K562 (cell line): ENCODE measurements around the gene CD164. TPM values are rescaled to one million over a fixed set of nuclear protein-coding genes. Genes with fewer than 3 reads are reported as not detected.

ENCODE experiments used
- ATAC-seq: fragments of 200-7000 bp; cut with Tn5 transposase; 3 replicates; pipeline ENCODE4 v1.9.1; 2020; ENCODE audit warnings: moderate library complexity
- BruUV-seq: library from RNA; stranded (reverse); fragments of 400-500 nt; replicated peaks from 2 replicates; lab custom pipeline; 2021; lab: Mats Ljungman, UMichigan
- CTCF ChIA-PET: fragments of 300-600 bp; formaldehyde crosslinking; extraction: SDS; loops from one replicate; lab custom pipeline; 2021; ENCODE audit warnings: low intra/inter-chr PET ratio; lab: Yijun Ruan, JAX
- POLR2A ChIA-PET: fragments of 300-600, 350-650 bp; sonication (Branson Sonifier 250); formaldehyde crosslinking; extraction: SDS; loops from one replicate; lab custom pipeline; 2021; ENCODE audit warnings: antibody characterized with exemption, inconsistent platforms; lab: Yijun Ruan, JAX
- DNase-seq, 4 experiments: peaks; one replicate each; pipeline versions ENCODE4 v3.0.0 to v3.0.0-alpha.2; 2011 to 2018; ENCODE audit warnings: low spot score in 3 of 4, mixed read lengths in 3 of 4; ENCODE audit errors: extremely low read depth in 1 of 4
- FAIRE-seq: peaks from 2 replicates; lab custom pipeline; 2011; peaks lifted over from hg19 to GRCh38; lab: Jason Lieb, UNC
- H2AFZ ChIP-seq: 2 replicates; pipeline ENCODE4 v1.6.0; 2011; ENCODE audit warnings: low read depth, low read length, control low read depth, inconsistent platforms
- H3K27ac ChIP-seq: fragments of 200-600 bp; 3 replicates; pipeline ENCODE4 v1.8.0; 2011; ENCODE audit warnings: low read depth, mild to moderate bottlenecking, control low read depth, inconsistent platforms, low read length, moderate library complexity, mixed read lengths; ENCODE audit errors: extremely low read depth
- H3K27me3 ChIP-seq, 2 experiments: fragments of 300-600 bp in 1 of 2; 2 replicates in 1 of 2; 3 replicates in 1 of 2; pipeline versions ENCODE4 v1.6.0 to v1.8.0; 2011; ENCODE audit warnings: inconsistent platforms in 2 of 2, low read length in 2 of 2, mild to moderate bottlenecking in 1 of 2, mixed read lengths in 1 of 2, moderate library complexity in 1 of 2; ENCODE audit not compliant: control insufficient read depth in 2 of 2, insufficient read depth in 2 of 2
- H3K36me3 ChIP-seq: fragments of 300-600 bp; 3 replicates; pipeline ENCODE4 v1.8.0; 2011; ENCODE audit warnings: mild to moderate bottlenecking, low read length, inconsistent platforms; ENCODE audit not compliant: control insufficient read depth, insufficient read depth
- H3K4me1 ChIP-seq, 2 experiments: fragments of 200-600 bp in 1 of 2; replicated peaks in 1 of 2; 2 replicates in 1 of 2; 3 replicates in 1 of 2; pipeline versions ENCODE4 v1.5.1 to v1.8.0; 2011; ENCODE audit warnings: inconsistent platforms in 2 of 2, low read length in 2 of 2, mild to moderate bottlenecking in 1 of 2, mixed read lengths in 1 of 2, moderate library complexity in 1 of 2; ENCODE audit not compliant: control insufficient read depth in 2 of 2, insufficient read depth in 2 of 2
- H3K4me2 ChIP-seq: 2 replicates; pipeline ENCODE4 v1.6.1; 2011; ENCODE audit warnings: low read length, control low read depth, inconsistent platforms, mixed read lengths; ENCODE audit not compliant: insufficient read depth
- H3K4me3 ChIP-seq: fragments of 200-600 bp; sonication (generic), shearing (Covaris generic); 2 replicates; pipeline ENCODE4 v1.5.1; 2016; ENCODE audit warnings: control low read depth, inconsistent platforms
- H3K79me2 ChIP-seq: fragments of 200-600 bp; 3 replicates; pipeline ENCODE4 v1.8.0; 2011; ENCODE audit warnings: low read length, inconsistent platforms; ENCODE audit not compliant: control insufficient read depth, insufficient read depth
- H3K9ac ChIP-seq, 2 experiments: 2 replicates each; pipeline versions ENCODE4 v1.6.0 to v1.6.1; 2011; ENCODE audit warnings: low read depth in 2 of 2, low read length in 2 of 2, control low read depth in 1 of 2, inconsistent platforms in 1 of 2, mild to moderate bottlenecking in 1 of 2, mixed read lengths in 1 of 2; ENCODE audit not compliant: insufficient read depth in 1 of 2
- H3K9me1 ChIP-seq: one replicate; pipeline ENCODE4 v1.6.0; 2011; ENCODE audit warnings: inconsistent platforms, mild to moderate bottlenecking, low read length, moderate library complexity; ENCODE audit not compliant: control insufficient read depth, insufficient read depth
- H3K9me3 ChIP-seq: replicated peaks from 2 replicates; pipeline ENCODE4 v1.5.1; 2011; ENCODE audit warnings: low read depth, low read length, inconsistent platforms; ENCODE audit not compliant: control insufficient read depth, insufficient read depth
- H4K20me1 ChIP-seq: replicated peaks from 2 replicates; pipeline ENCODE4 v1.6.1; 2011; ENCODE audit warnings: low read length, inconsistent platforms, mixed read lengths; ENCODE audit not compliant: control insufficient read depth, insufficient read depth
- BCOR ChIP-seq: fragments of 450-650 bp; IDR thresholded peaks from 2 replicates; pipeline ENCODE4 v1.6.1; 2016
- IRF2 ChIP-seq: sonication (generic); formaldehyde crosslinking; IDR thresholded peaks from 2 replicates; pipeline ENCODE4 v1.8.1; 2022; ENCODE audit warnings: mild to moderate bottlenecking, missing genetic modification reagents
- ZBTB5 ChIP-seq: fragments of 450-650 bp; IDR thresholded peaks from 2 replicates; pipeline ENCODE4 v1.6.1; 2017; ENCODE audit warnings: antibody characterized with exemption
- ZNF589 ChIP-seq: fragments of 200-800 bp; sonication (Bioruptor generic); IDR thresholded peaks from 2 replicates; pipeline ENCODE4 v1.6.1; 2016; ENCODE audit warnings: low read depth, missing genetic modification characterization, missing compliant biosample characterization
- WGBS: fragments of 100-300 bp; shearing (Covaris generic); methylation state at CpG from one replicate; pipeline ENCODE4 v1.1.6; 2016; ENCODE audit warnings: low coverage, mixed read lengths; ENCODE audit not compliant: insufficient coverage; ENCODE audit errors: missing lambda C conversion rate; 5-methylcytosine and 5-hydroxymethylcytosine counted together
- in situ Hi-C: fragments of 300-500 bp; cut with MboI; formaldehyde crosslinking; loops from 4 replicates; pipeline ENCODE4 v1.15.0; 2018; ENCODE audit warnings: inconsistent platforms, mixed read lengths
- intact Hi-C: fragments of 100-400 bp; cut with micrococcal nuclease; formaldehyde crosslinking; loops from 2 replicates; pipeline ENCODE4 v1.14.2; 2022
- polyA plus RNA-seq, 8 experiments: library from polyadenylated mRNA; depleted of rRNA in 4 of 8; stranded (reverse) in 5 of 8; unstranded in 3 of 8; fragments of >200 nt; fragmentation: Nextera tagmentation in 2 of 8; fragmentation: Illumina TruSeq in 1 of 8; extraction: Ambion mirVana in 2 of 8; extraction: Trizol in 1 of 8; gene quantifications; 2 replicates each; pipeline versions ENCODE4 v1.2.1 to v1.2.3, GENCODE V29; 2011 to 2014; ENCODE audit warnings: inconsistent platforms in 1 of 8, missing spikeins in 1 of 8
- total RNA-seq, 7 experiments: library from RNA; depleted of rRNA in 6 of 7; stranded (reverse); fragments of >200 nt in 6 of 7; fragmentation: Illumina TruSeq in 2 of 7; extraction: Trizol in 2 of 7; gene quantifications; 2 replicates each; pipeline versions ENCODE4 v1.2.1 to v1.2.3, GENCODE V29; 2011 to 2021; ENCODE audit warnings: low replicate concordance in 1 of 7

Gene CD164
- total and polyA plus RNA-seq, 9 of the 15 experiments (the other 6 are each of a cell fraction or from before 2014, with no cell fraction given): 79.5 to 317 (median 165) TPM

DNA sequence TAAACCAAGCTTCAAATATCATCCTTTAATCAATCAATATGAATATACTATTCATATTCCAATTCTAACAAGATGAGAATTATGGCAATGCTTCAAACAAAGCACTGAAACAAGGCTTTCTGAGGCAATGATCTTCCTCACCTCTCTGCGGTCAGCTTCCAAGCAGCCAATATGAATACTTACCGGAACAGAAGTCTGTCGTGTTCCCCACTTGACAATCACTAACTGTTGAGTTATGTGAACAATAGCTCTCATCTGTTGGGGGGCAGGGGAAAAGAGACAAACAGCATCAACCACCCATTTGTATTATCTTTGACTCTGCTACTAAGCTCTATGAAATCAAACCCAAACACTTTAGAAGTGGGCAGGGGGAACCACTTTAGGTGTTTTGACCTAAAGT is 4.5 kb downstream of the CD164 start:
- Histone ChIP-seq H3K4me2 (no peak overlapping the region), H3K27me3 (no peaks in the 10 kb centered on the region), H3K9me1 (no peaks in the 10 kb centered on the region), H4K20me1 (peaks cover 19% of the 10 kb centered on the region; the same call in 1 of the 2 replicates), H3K27ac (no peak overlapping the region; the same call in 2 of the 3 replicates), H3K79me2 (peaks cover 94% of the 10 kb centered on the region), H3K9me3 (no peaks in the 10 kb centered on the region), H3K4me3 (no peak overlapping the region), H3K4me1 (peaks cover 4 to 18% of the 10 kb centered on the region in 2 experiments; a peak in 3 of 5 replicates)
- 91% methylated on average over 3 of the region's 3 CpGs for WGBS
- POLR2A ChIA-PET: interaction anchor here (0.7 to 2.3 kb wide), 5 partner anchors 15 to 100 kb away, joined by 3 to 9 read pairs (median 4); no protein-coding TSS in a partner anchor
- in situ Hi-C loops: no loop called here
- DNase-seq: no peak
- TF ChIP-seq ZNF589 (CRISPR knock-in tag) (no peak), IRF2 (CRISPR knock-in tag) (no peak), BCOR (no peak), ZBTB5 (no peak)
- TF ChIP-seq, all 486 proteins: peak for 0
- Histone ChIP-seq H3K36me3 (peaks cover 85% of the 10 kb centered on the region), H2AFZ (no peak overlapping the region), H3K9ac (no peak overlapping the region)
- CTCF ChIA-PET: interaction anchor here (0.6 kb wide), 1 partner anchor 25 kb away, joined by 3 read pairs; no protein-coding TSS in a partner anchor
- ATAC-seq: no peak
- intact Hi-C loops: no loop called here
- FAIRE-seq: no peak
- no TSS peak for BruUV-seq
